ENCODE measurements around the gene PPP2R2B. TPM values are rescaled to one million over a fixed set of nuclear protein-coding genes. Genes with fewer than 3 reads are reported as not detected.
"Not testable (repeated sequence)": the region's sequence is repeated elsewhere in the genome, so short reads cannot be mapped to it uniquely, and the experiment has no call there.

PPP2R2B gene
- total RNA-seq, 1 donor from 2014 or later: not detected

DNA sequence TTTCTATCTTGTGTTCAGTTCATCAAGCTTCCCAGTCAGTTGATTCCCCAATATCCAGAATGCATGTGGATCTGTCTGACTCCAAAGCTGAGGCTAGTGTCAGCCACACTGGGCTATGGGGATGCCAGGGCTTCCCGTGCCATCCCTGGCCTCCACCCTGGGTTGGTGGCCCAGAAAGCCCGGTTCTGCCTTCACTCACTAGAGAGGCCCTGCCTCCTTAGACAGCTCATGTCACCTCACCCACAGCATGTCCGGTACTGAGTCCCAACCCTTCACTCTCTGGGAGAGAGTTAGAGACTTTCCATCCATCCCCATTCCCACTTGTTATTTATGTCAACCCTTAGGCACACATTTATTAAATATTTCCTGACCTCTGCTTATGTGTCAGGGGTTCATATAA is 243.1 kb downstream of the PPP2R2B start:
- no peaks in the 10 kb centered on the region for H3K9me3 Mint-ChIP-seq
- no peak overlapping the region for H3K4me3 Mint-ChIP-seq
- intact Hi-C loops (cut with micrococcal nuclease): no loop called here
- H3K27me3 Mint-ChIP-seq: peaks cover 5% of the 10 kb centered on the region
- no peak overlapping the region for H3K27ac Mint-ChIP-seq
- no peaks in the 10 kb centered on the region for H3K36me3 Mint-ChIP-seq (ENCODE audit: low read depth)
- DNase-seq: no peak
- H3K4me1 Mint-ChIP-seq: no peaks in the 10 kb centered on the region

DNA sequence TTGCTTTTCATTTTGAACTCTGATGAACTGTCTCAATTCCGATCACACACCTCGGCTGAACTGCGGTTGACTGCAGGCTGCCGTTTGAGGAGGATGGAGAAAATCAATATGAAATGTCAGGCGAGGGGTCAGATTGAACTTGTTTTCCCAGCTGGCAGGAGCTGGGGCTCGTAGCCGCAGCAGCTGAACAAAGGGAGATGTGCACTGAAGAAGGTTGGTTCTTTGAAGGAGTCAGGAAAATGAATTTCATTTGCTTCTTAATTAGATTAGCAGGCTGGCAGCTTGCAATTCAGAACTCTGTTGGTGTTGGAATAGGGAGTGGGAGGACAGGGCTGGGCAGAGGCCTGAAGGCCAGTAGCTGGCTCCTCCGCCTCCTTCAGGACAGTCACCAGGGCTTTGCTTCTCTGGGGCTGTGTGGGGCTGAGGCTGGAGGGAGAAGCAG is 245.2 kb downstream of the PPP2R2B start:
- Mint-ChIP-seq H3K4me1 (no peaks in the 10 kb centered on the region), H3K27me3 (peaks cover 5% of the 10 kb centered on the region), H3K9me3 (no peaks in the 10 kb centered on the region), H3K4me3 (no peak overlapping the region), H3K27ac (no peak overlapping the region), H3K36me3 (ENCODE audit: low read depth) (no peaks in the 10 kb centered on the region)
- no peak for DNase-seq
- intact Hi-C loops (cut with micrococcal nuclease): no loop called here

DNA sequence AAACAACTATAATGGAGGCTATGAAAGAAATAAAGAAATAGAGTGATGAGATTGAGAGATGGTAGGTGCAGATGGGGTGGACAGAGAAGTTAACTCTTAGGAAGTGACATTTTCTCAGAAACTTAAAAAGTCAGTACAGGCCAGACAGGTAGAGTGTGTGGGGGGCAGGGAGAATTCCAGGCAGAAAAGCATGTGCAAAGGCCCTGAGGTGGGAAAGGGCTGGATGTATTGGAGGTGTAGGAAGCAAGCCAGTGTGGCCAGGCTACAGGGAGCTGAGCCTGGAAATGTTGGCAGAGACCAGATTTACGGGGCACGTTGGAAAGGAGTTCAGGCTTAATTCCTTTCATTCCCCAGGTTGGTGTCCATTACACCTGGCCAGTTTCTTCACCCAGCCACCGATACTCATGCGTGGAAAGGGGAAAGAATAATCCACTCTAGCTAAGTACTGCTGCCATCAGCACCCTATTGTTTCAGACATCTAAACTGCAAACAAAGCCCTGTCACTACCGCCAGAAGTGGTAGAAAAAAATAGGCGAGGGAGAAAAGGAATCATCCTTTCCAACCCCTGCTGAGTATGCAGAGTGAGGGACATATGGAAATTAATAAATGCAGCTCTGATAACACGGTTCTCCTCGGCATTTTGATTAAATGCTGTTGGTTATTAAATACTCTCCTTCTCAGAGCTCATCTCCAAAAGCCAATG is 245.8 kb downstream of the PPP2R2B start:
- peaks cover 4% of the 10 kb centered on the region for H3K27me3 Mint-ChIP-seq
- H3K9me3 Mint-ChIP-seq: no peaks in the 10 kb centered on the region
- no peak overlapping the region for H3K4me3 Mint-ChIP-seq
- DNase-seq: no peak
- intact Hi-C loops (cut with micrococcal nuclease): no loop called here
- H3K4me1 Mint-ChIP-seq: no peaks in the 10 kb centered on the region
- H3K27ac Mint-ChIP-seq: no peak overlapping the region
- no peaks in the 10 kb centered on the region for H3K36me3 Mint-ChIP-seq (ENCODE audit: low read depth)

DNA sequence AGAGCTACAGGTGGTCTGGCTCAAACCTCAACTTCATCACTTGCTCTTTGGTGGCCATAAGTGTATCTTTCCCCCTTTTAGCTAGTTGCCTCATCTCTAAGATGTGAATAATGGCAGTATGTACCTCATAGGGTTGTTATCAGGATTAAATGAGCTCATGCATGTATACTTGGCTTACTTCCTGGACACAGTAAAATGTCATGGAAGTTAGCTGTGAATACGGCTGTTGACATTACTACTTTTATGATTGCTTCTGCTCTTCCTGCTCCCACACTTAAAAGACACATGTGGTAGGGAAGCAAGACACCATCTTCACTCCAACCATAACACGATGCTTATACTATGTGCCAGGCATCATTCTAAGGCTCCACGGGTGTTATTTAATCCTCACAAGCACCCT is 248.1 kb downstream of the PPP2R2B start:
- Mint-ChIP-seq H3K9me3 (no peaks in the 10 kb centered on the region), H3K36me3 (ENCODE audit: low read depth) (no peaks in the 10 kb centered on the region), H3K4me3 (no peak overlapping the region), H3K4me1 (no peaks in the 10 kb centered on the region), H3K27me3 (no peaks in the 10 kb centered on the region), H3K27ac (no peak overlapping the region)
- intact Hi-C loops (cut with micrococcal nuclease): no loop called here
- DNase-seq: no peak

DNA sequence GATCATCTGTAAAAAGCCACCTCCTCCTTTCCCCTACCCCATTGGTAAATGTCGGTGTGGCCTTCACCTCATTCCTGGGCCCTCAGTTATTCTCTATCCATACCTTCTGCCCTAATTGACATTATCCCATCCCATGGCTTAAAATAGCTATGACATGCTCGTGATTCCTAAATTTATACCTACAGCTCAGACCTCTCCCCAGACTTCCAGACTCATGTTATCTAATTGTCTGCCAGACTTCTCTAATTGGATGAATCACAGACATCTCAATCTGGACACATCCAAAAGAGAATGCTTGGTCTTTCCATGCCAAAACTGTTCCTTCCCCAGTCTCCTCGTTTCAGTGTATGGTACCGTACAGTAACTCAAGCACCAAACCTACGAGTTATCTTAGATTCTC is 249.6 kb downstream of the PPP2R2B start:
- no peak overlapping the region for H3K27ac Mint-ChIP-seq
- H3K4me1 Mint-ChIP-seq: no peaks in the 10 kb centered on the region
- no peak for DNase-seq
- no peaks in the 10 kb centered on the region for H3K27me3 Mint-ChIP-seq
- H3K9me3 Mint-ChIP-seq: no peaks in the 10 kb centered on the region
- no peaks in the 10 kb centered on the region for H3K36me3 Mint-ChIP-seq (ENCODE audit: low read depth)
- intact Hi-C loops (cut with micrococcal nuclease): no loop called here
- no peak overlapping the region for H3K4me3 Mint-ChIP-seq

DNA sequence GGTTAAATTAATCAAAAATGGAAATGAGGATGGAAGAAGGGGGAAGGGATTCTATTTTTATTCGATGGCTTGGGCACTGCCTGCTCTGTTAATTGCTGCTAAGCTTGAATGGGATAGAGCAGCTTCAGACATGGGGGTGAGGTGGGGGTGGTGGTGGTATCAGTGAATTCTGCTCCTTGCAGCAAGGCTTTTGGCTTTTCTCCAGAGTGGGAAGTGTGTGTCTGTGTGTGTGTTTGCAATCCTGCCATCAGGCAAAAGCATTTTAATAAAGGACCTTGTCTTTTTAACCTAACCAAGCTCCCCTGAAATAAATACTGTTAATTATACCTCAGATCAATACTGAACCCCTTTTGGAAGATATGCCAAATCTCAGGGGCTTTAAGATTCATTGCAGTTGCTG is 251.6 kb downstream of the PPP2R2B start:
- no peak overlapping the region for H3K4me3 Mint-ChIP-seq
- intact Hi-C loops (cut with micrococcal nuclease): no loop called here

DNA sequence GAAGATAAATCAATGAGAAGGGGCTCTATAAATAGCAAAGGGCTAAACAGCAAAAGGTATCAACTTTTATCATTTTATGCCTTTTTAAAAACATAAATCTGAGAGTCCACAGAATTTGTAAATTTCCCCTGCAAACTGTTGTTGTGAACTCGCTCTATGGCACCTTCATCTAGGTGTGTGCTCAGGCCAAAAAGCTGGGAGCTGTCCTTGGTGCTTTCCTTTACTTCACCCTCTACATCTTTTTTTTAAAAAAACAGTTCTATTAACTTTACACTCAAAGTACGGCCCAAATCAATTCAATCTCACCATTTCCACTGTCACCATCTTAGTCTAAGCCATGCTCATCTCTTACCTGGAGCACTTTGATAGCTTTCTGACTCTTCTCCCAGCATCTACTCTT is 254.4 kb downstream of the PPP2R2B start:
- Mint-ChIP-seq H3K4me3 (no peak overlapping the region), H3K27ac (no peak overlapping the region), H3K9me3 (no peaks in the 10 kb centered on the region), H3K27me3 (no peaks in the 10 kb centered on the region), H3K36me3 (ENCODE audit: low read depth) (no peaks in the 10 kb centered on the region), H3K4me1 (no peaks in the 10 kb centered on the region)
- intact Hi-C loops (cut with micrococcal nuclease): no loop called here
- DNase-seq: no peak

More for the DNA sequence above, 251.6 kb downstream of the PPP2R2B start:
- Mint-ChIP-seq H3K27ac (no peak overlapping the region), H3K4me1 (no peaks in the 10 kb centered on the region), H3K36me3 (ENCODE audit: low read depth) (no peaks in the 10 kb centered on the region), H3K9me3 (no peaks in the 10 kb centered on the region), H3K27me3 (no peaks in the 10 kb centered on the region)
- no peak for DNase-seq

DNA sequence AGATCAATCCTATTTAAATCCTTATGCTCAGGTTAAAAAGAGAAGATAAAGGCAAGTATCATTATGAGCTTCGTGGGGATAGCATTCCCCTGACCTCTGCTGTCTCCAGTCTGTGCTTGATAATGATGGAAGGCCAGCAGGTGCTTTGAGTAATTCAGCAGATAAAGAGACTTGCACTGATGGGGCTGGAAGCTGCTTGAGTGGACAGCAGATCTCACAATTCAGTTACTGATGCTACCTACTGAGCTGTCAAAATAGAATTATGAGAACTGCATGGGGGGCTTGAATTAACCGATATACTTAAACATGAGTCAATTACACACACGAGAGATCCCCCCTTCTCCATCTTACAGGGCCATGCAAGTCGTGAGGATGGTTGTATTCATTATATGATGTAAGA is 254.9 kb downstream of the PPP2R2B start:
- Mint-ChIP-seq H3K9me3 (no peaks in the 10 kb centered on the region), H3K36me3 (ENCODE audit: low read depth) (no peaks in the 10 kb centered on the region), H3K4me3 (no peak overlapping the region), H3K4me1 (no peaks in the 10 kb centered on the region), H3K27ac (no peak overlapping the region), H3K27me3 (no peaks in the 10 kb centered on the region)
- intact Hi-C loops (cut with micrococcal nuclease): no loop called here
- DNase-seq: no peak

DNA sequence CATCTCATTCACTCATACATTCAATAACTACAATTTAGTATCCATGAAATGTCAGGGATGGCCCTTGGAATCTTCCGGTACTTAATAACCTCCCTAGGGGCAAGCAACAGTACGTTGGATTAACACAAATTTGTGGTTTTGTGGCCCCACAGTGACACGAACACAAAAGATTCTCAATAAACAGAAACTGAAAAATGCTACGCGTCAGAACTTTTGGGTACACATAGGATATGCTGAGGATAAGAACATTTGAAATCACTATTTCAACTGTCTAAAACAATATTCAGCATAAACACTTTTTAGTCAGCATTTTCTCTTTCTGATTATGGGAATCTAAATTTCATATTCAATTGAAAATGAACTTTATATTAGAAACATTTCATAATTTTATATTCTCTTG is 255.5 kb downstream of the PPP2R2B start:
- intact Hi-C loops (cut with micrococcal nuclease): no loop called here
- DNase-seq: no peak
- H3K9me3 Mint-ChIP-seq: no peaks in the 10 kb centered on the region
- H3K36me3 Mint-ChIP-seq (ENCODE audit: low read depth): no peaks in the 10 kb centered on the region
- H3K27ac Mint-ChIP-seq: no peak overlapping the region
- no peak overlapping the region for H3K4me3 Mint-ChIP-seq
- H3K27me3 Mint-ChIP-seq: no peaks in the 10 kb centered on the region
- no peaks in the 10 kb centered on the region for H3K4me1 Mint-ChIP-seq

DNA sequence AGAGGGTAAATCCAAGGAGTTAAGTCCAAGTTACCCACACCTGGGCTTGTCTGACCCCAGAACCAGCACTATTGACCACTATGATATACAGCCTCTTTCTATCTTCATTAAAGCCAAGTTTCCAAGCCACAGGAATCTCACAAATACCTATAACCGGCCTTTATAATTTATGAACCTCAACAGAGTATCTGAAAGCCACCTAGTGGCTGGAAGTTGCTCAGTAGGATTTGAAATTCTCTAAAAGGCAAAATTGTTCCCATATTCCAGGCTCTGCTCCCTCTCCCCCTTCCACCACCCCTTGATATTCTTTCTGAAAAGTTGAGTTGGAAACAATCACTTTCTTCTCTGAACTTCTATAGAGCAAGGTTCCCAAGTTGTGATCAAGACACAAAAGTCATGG is 256.2 kb downstream of the PPP2R2B start:
- Mint-ChIP-seq H3K27ac (no peak overlapping the region), H3K36me3 (ENCODE audit: low read depth) (no peaks in the 10 kb centered on the region), H3K27me3 (no peaks in the 10 kb centered on the region), H3K4me3 (no peak overlapping the region), H3K9me3 (no peaks in the 10 kb centered on the region), H3K4me1 (no peaks in the 10 kb centered on the region)
- intact Hi-C loops (cut with micrococcal nuclease): no loop called here
- no peak for DNase-seq

DNA sequence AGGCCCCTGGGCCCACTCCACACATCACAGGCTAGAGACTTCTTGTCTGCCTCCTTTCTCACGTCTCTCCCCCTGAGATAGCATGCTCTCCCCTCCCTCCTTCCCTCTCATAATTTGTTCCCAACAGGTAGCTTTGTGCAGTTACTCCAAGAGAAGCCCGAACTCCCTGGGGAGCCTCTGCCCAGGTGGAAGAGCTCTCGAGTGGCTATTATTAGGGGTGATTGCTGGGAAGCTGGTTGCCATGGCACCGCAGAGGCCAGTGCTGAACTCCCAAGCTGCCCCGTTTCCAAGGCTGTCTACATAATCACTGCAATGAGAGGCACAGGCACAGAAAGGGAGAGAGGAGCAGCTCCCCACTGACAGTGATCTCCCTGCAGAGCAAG is 257.9 kb downstream of the PPP2R2B start:
- Mint-ChIP-seq H3K4me1 (no peaks in the 10 kb centered on the region), H3K4me3 (no peak overlapping the region), H3K36me3 (ENCODE audit: low read depth) (no peaks in the 10 kb centered on the region), H3K27me3 (no peaks in the 10 kb centered on the region), H3K9me3 (peaks cover 3% of the 10 kb centered on the region), H3K27ac (no peak overlapping the region)
- intact Hi-C loops (cut with micrococcal nuclease): no loop called here
- no peak for DNase-seq

DNA sequence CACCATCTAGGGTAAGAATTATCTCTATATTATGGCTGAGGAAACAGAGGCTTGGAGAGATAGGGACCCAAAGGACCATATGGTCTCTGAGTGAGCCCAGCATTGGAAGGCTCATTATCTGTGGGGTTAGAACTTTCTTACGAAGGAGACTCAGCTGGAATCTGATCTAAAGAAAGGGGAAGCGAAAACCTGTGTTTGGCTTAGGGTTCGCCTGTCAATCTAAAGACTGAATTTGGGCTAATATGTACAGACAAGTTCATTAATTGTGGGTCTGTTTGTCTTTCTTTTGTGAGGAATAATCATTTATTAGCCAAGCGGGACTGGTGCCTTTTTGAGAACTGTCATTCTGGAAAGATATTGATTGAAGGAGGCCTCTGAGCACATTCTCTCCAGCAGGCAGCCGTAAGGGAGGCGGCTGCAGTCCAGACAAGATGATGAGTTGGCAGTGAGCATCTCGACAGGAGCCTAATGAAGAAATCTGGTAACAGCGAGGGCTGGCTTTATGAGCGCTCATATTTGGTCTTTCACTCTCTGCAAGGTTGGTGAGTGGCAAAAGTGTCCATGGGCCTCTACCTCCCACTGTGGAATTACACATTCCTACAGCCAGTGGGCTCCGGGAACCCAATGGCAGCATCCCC is 258.4 kb downstream of the PPP2R2B start:
- Mint-ChIP-seq H3K27me3 (no peaks in the 10 kb centered on the region), H3K36me3 (ENCODE audit: low read depth) (no peaks in the 10 kb centered on the region), H3K9me3 (peaks cover 3% of the 10 kb centered on the region), H3K27ac (no peak overlapping the region), H3K4me1 (no peaks in the 10 kb centered on the region), H3K4me3 (no peak overlapping the region)
- intact Hi-C loops (cut with micrococcal nuclease): no loop called here
- no peak for DNase-seq

DNA sequence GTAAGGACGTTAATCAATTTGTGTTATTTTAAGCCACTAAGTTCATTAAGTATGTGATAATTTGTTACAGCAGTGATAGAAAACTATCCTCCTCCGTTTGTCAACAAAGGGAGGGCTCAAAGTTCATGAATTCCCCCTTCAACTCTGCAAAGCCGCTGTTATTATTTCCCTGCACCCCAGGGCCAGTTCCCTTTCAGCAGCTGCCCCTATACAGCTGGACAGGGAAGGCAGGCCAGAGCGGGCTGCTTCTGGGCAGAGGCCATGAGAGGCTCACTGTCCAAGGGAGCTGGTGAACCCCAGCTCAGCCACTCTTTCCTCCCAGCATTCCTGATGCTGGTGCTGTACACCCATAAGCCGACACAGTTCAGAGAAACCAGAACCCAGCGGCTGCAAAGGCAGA is 260.1 kb downstream of the PPP2R2B start:
- intact Hi-C loops (cut with micrococcal nuclease): no loop called here
- DNase-seq: no peak
- Mint-ChIP-seq H3K9me3 (peaks cover 3% of the 10 kb centered on the region), H3K27me3 (no peaks in the 10 kb centered on the region), H3K4me1 (no peaks in the 10 kb centered on the region), H3K36me3 (ENCODE audit: low read depth) (no peaks in the 10 kb centered on the region), H3K4me3 (no peak overlapping the region), H3K27ac (no peak overlapping the region)

DNA sequence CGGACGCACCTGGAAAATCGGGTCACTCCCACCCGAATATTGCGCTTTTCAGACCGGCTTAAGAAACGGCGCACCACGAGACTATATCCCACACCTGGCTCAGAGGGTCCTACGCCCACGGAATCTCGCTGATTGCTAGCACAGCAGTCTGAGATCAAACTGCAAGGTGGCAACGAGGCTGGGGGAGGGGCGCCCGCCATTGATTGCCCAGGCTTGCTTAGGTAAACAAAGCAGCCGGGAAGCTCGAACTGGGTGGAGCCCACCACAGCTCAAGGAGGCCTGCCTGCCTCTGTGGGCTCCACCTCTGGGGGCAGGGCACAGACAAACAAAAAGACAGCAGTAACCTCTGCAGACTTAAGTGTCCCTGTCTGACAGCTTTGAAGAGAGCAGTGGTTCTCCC is 268.8 kb downstream of the PPP2R2B start:
- H3K9me3 Mint-ChIP-seq; H3K27ac Mint-ChIP-seq; H3K4me1 Mint-ChIP-seq; H3K36me3 Mint-ChIP-seq (ENCODE audit: low read depth); DNase-seq; H3K4me3 Mint-ChIP-seq; H3K27me3 Mint-ChIP-seq; intact Hi-C loops (cut with micrococcal nuclease): not testable (repeated sequence)
